HepG2 (cell line): ENCODE results near the gene SMARCB1. TPM values are rescaled to one million over a fixed set of nuclear protein-coding genes. Genes with fewer than 3 reads are reported as not detected.

Experiments used
- ATAC-seq: fragments of 200-7000 bp; cut with Tn5 transposase; 3 replicates; pipeline ENCODE4 v1.9.1; 2020; ENCODE audit warnings: mild to moderate bottlenecking, moderate library complexity
- BruUV-seq: library from RNA; stranded (reverse); fragments of 400-500 nt; replicated peaks from 2 replicates; lab custom pipeline; 2021; lab: Mats Ljungman, UMichigan
- CTCF ChIA-PET: fragments of 300-600 bp; formaldehyde crosslinking; extraction: SDS; loops from one replicate; lab custom pipeline; 2021; ENCODE audit warnings: low total read pairs, inconsistent platforms, low intra/inter-chr PET ratio; lab: Yijun Ruan, JAX
- POLR2A ChIA-PET: fragments of 350-600 bp; sonication (Branson Sonifier 250); formaldehyde crosslinking; loops from one replicate; lab custom pipeline; 2020; ENCODE audit warnings: antibody characterized with exemption, inconsistent platforms; lab: Yijun Ruan, JAX
- DNase-seq: peaks from one replicate; pipeline ENCODE4 v3.0.0-alpha.2; 2015; ENCODE audit warnings: low spot score
- FAIRE-seq: peaks from 3 replicates; lab custom pipeline; 2011; peaks lifted over from hg19 to GRCh38; lab: Jason Lieb, UNC
- H2AFZ ChIP-seq: one replicate; pipeline ENCODE4 v1.6.1; 2011; ENCODE audit warnings: low read length, inconsistent platforms
- H3K27ac ChIP-seq: fragments of 300-600 bp; 3 replicates; pipeline ENCODE4 v1.8.0; 2011; ENCODE audit warnings: mixed run types, mild to moderate bottlenecking, mixed read lengths, low read length, inconsistent platforms; ENCODE audit not compliant: insufficient read depth; ENCODE audit errors: extremely low read length
- H3K27me3 ChIP-seq, 2 experiments: fragments of 200-600 bp in 1 of 2; 2 replicates in 1 of 2; 3 replicates in 1 of 2; pipeline versions ENCODE4 v1.6.0 to v1.8.0; 2011; ENCODE audit warnings: low read length in 2 of 2, mild to moderate bottlenecking in 2 of 2, moderate library complexity in 2 of 2, inconsistent platforms in 1 of 2; ENCODE audit not compliant: insufficient read depth in 2 of 2, control insufficient read depth in 1 of 2
- H3K36me3 ChIP-seq, 2 experiments: fragments of 200-600 bp in 1 of 2; replicated peaks in 1 of 2; 2 replicates in 1 of 2; 3 replicates in 1 of 2; pipeline versions ENCODE4 v1.5.1 to v1.8.0; 2011; ENCODE audit warnings: low read length in 2 of 2, inconsistent platforms in 1 of 2; ENCODE audit not compliant: insufficient read depth in 2 of 2, control insufficient read depth in 1 of 2
- H3K4me1 ChIP-seq: 2 replicates; pipeline ENCODE4 v1.5.1; 2012; ENCODE audit warnings: low read length, inconsistent platforms; ENCODE audit not compliant: insufficient read depth
- H3K4me2 ChIP-seq: 2 replicates; pipeline ENCODE4 v1.6.0; 2011; ENCODE audit warnings: low read depth, low read length, inconsistent platforms
- H3K4me3 ChIP-seq, 3 experiments: fragments of 200-600 bp in 1 of 3; sonication (generic), shearing (Covaris generic) in 1 of 3; replicated peaks in 1 of 3; 2 replicates each; pipeline ENCODE4 v1.5.1; 2011 to 2016; ENCODE audit warnings: low read length in 3 of 3, inconsistent platforms in 2 of 3, low read depth in 2 of 3, mild to moderate bottlenecking in 2 of 3, control low read depth in 1 of 3, mixed read lengths in 1 of 3; ENCODE audit not compliant: insufficient read depth in 1 of 3
- H3K79me2 ChIP-seq: one replicate; pipeline ENCODE4 v1.6.1; 2011; ENCODE audit warnings: low read length, inconsistent platforms; ENCODE audit not compliant: insufficient read depth
- H3K9ac ChIP-seq: 2 replicates; pipeline ENCODE4 v1.6.0; 2011; ENCODE audit warnings: mild to moderate bottlenecking, low read depth, low read length, inconsistent platforms; ENCODE audit not compliant: insufficient read depth
- H3K9me3 ChIP-seq: 2 replicates; pipeline ENCODE4 v1.5.1; 2012; ENCODE audit warnings: mild to moderate bottlenecking, low read length
- H4K20me1 ChIP-seq: 2 replicates; pipeline ENCODE4 v1.6.0; 2011; ENCODE audit warnings: inconsistent platforms, mild to moderate bottlenecking, low read length, moderate library complexity; ENCODE audit not compliant: insufficient read depth
- BRD4 ChIP-seq: sonication (generic); formaldehyde crosslinking; IDR thresholded peaks from 2 replicates; pipeline ENCODE4 v1.4.0; 2020; ENCODE audit warnings: missing genetic modification reagents
- IKZF1 ChIP-seq: fragments of 450-650 bp; IDR thresholded peaks from 2 replicates; pipeline ENCODE4 v1.7.1; 2016
- PREB ChIP-seq: sonication (generic); formaldehyde crosslinking; IDR thresholded peaks from 2 replicates; pipeline ENCODE4 v1.4.0; 2020; ENCODE audit warnings: missing genetic modification reagents
- SAP130 ChIP-seq: IDR thresholded peaks from 2 replicates; pipeline ENCODE4 v1.6.1; 2016; ENCODE audit warnings: low read depth
- SIX1 ChIP-seq: sonication (generic); formaldehyde crosslinking; IDR thresholded peaks from 2 replicates; pipeline ENCODE4 v1.4.0; 2020; ENCODE audit warnings: missing genetic modification reagents, borderline replicate concordance
- ZBTB1 ChIP-seq: sonication (generic); formaldehyde crosslinking; IDR thresholded peaks from 2 replicates; pipeline ENCODE4 v1.4.0; 2020; ENCODE audit warnings: missing genetic modification reagents, borderline replicate concordance
- ZNF256 ChIP-seq: sonication (generic); formaldehyde crosslinking; conservative IDR thresholded peaks from 2 replicates; pipeline ENCODE4 v1.4.0; 2020; ENCODE audit warnings: missing genetic modification reagents
- ZNF75D ChIP-seq: sonication (generic); formaldehyde crosslinking; IDR thresholded peaks from 2 replicates; pipeline ENCODE4 v1.8.1; 2023; ENCODE audit warnings: missing genetic modification reagents, mild to moderate bottlenecking, borderline replicate concordance
- WGBS: methylation state at CpG from one replicate; pipeline ENCODE4 v1.1.6; 2017; ENCODE audit warnings: low lambda C conversion rate; 5-methylcytosine and 5-hydroxymethylcytosine counted together
- in situ Hi-C: cut with HindIII; loops from 2 replicates; pipeline ENCODE4 v1.10.0; 2017; ENCODE audit warnings: low pct_unique_long_range_greater_than_20kb; ENCODE audit not compliant: extremely low pct_ligation_motif_present
- intact Hi-C: fragments of 100-400 bp; cut with micrococcal nuclease; formaldehyde crosslinking; loops from one replicate; pipeline ENCODE4 v1.10.0; 2022; ENCODE audit not compliant: unreplicated experiment
- polyA plus RNA-seq, 8 experiments: library from polyadenylated mRNA; depleted of rRNA in 3 of 8; stranded (reverse) in 7 of 8; unstranded in 1 of 8; fragments of >200 nt; fragmentation: Illumina TruSeq in 4 of 8; extraction: Trizol in 4 of 8; gene quantifications; 2 replicates each; pipeline versions ENCODE4 v1.2.1 to v1.2.3, GENCODE V29; 2011 to 2016; ENCODE audit warnings: low read depth in 4 of 8, missing spikeins in 1 of 8, mixed read lengths in 1 of 8; ENCODE audit not compliant: insufficient read depth in 1 of 8
- total RNA-seq, 5 experiments: library from RNA; depleted of rRNA; stranded (reverse); fragments of >200 nt; fragmentation: Illumina TruSeq; extraction: Trizol; gene quantifications; 2 replicates each; pipeline ENCODE4 v1.2.3, GENCODE V29; 2016; ENCODE audit warnings: low read depth in 1 of 5
- TF ChIP-seq, protein P1 (sequence below): IDR thresholded peaks from 2 replicates; pipeline ENCODE4 v1.4.0; 2020; ENCODE audit warnings: mild to moderate bottlenecking, missing genetic modification reagents
- TF ChIP-seq, protein P2 (sequence below): sonication (generic); formaldehyde crosslinking; IDR thresholded peaks from 2 replicates; pipeline ENCODE4 v1.9.0; 2021; ENCODE audit warnings: missing genetic modification reagents, borderline replicate concordance
- TF ChIP-seq, protein P3 (sequence below): sonication (generic); formaldehyde crosslinking; IDR thresholded peaks from 2 replicates; pipeline ENCODE4 v1.4.0; 2020; ENCODE audit warnings: missing genetic modification reagents, mild to moderate bottlenecking, borderline replicate concordance

Gene SMARCB1
- total and polyA plus RNA-seq, 2 of the 13 experiments (the other 11 are each of a cell fraction or from before 2014, with no cell fraction given), result 74.0 to 166 TPM

- TF ChIP-seq IKZF1 (no peak), ZBTB1 (CRISPR knock-in tag) (no peak), SIX1 (peak; percentile 48; the same call in 1 of the 2 replicates), ZNF75D (CRISPR knock-in tag) (no peak), ZNF256 (CRISPR knock-in tag) (no peak)
- TF ChIP-seq, protein P1, sequence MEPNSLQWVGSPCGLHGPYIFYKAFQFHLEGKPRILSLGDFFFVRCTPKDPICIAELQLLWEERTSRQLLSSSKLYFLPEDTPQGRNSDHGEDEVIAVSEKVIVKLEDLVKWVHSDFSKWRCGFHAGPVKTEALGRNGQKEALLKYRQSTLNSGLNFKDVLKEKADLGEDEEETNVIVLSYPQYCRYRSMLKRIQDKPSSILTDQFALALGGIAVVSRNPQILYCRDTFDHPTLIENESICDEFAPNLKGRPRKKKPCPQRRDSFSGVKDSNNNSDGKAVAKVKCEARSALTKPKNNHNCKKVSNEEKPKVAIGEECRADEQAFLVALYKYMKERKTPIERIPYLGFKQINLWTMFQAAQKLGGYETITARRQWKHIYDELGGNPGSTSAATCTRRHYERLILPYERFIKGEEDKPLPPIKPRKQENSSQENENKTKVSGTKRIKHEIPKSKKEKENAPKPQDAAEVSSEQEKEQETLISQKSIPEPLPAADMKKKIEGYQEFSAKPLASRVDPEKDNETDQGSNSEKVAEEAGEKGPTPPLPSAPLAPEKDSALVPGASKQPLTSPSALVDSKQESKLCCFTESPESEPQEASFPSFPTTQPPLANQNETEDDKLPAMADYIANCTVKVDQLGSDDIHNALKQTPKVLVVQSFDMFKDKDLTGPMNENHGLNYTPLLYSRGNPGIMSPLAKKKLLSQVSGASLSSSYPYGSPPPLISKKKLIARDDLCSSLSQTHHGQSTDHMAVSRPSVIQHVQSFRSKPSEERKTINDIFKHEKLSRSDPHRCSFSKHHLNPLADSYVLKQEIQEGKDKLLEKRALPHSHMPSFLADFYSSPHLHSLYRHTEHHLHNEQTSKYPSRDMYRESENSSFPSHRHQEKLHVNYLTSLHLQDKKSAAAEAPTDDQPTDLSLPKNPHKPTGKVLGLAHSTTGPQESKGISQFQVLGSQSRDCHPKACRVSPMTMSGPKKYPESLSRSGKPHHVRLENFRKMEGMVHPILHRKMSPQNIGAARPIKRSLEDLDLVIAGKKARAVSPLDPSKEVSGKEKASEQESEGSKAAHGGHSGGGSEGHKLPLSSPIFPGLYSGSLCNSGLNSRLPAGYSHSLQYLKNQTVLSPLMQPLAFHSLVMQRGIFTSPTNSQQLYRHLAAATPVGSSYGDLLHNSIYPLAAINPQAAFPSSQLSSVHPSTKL (CRISPR knock-in tag), result no peak
- TF ChIP-seq, all 625 proteins: peak for 4
Observed at GRCh38 chr22:23789121-23789520, 2.4 kb downstream of the SMARCB1 start (continued).

DNA sequence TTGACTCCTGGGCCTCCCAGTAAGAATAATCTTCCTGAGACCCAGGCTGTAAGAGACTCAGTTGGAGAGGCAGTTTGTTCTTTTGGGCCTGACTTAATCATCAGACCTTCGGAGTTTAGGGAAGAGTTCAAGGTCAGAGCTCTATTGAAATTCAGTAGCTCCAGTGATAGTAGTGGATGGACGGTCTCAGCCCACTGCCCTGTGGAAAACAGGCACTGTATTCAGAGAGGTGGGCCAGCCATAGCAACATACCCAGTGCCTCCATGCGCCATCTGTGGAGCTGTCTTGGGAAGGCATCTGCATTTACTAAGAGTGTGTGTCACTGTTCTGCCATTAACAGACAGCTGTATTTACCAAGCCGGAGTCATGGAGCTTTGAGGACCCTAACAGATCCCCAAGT is 2.9 kb downstream of the SMARCB1 start:
- BruUV-seq, result no TSS peak
- Histone ChIP-seq H3K27me3 (no peaks in the 10 kb centered on the region), H3K4me1 (peaks cover 45% of the 10 kb centered on the region), H3K4me3 (no peak overlapping the region), H3K36me3 (peaks cover 12 to 30% of the 10 kb centered on the region in 2 experiments), H4K20me1 (peaks cover 23% of the 10 kb centered on the region), H3K9ac (peak overlapping the region; percentile 34; the same call in 1 of the 2 replicates), H3K4me2 (peak overlapping the region; percentile 99), H3K27ac (peak overlapping the region; percentile 52), H2AFZ (no peak overlapping the region), H3K9me3 (no peaks in the 10 kb centered on the region), H3K79me2 (peaks cover 54% of the 10 kb centered on the region)
- peak; percentile 71 for DNase-seq
- CTCF ChIA-PET, result interaction anchor here (0.8 to 1.8 kb wide), 2 partner anchors 19 to 22 kb away, joined by 7 to 18 read pairs; partner anchors contain the start of gene CHCHD10
- ATAC-seq, result peak; percentile 85
- in situ Hi-C loops, result no loop called here
- POLR2A ChIA-PET, result interaction anchor here (0.6 to 7.1 kb wide), 12 partner anchors 8 to 99 kb away, joined by 3 to 201 read pairs (median 4); partner anchors contain the start of genes CHCHD10, MMP11, SLC2A11 and ZNF70
- WGBS, result 23% methylated on average over 4 of the region's 4 CpGs
- intact Hi-C loops, result loop anchor here (1.0 to 5.0 kb wide), 2 partner anchors 21 to 68 kb away; partner anchors contain the start of gene SLC2A11
- FAIRE-seq, result peak; percentile 65
- TF ChIP-seq BRD4 (CRISPR knock-in tag) (no peak), SAP130 (CRISPR knock-in tag) (peak; percentile 75), PREB (CRISPR knock-in tag) (no peak)
- TF ChIP-seq, protein P2, sequence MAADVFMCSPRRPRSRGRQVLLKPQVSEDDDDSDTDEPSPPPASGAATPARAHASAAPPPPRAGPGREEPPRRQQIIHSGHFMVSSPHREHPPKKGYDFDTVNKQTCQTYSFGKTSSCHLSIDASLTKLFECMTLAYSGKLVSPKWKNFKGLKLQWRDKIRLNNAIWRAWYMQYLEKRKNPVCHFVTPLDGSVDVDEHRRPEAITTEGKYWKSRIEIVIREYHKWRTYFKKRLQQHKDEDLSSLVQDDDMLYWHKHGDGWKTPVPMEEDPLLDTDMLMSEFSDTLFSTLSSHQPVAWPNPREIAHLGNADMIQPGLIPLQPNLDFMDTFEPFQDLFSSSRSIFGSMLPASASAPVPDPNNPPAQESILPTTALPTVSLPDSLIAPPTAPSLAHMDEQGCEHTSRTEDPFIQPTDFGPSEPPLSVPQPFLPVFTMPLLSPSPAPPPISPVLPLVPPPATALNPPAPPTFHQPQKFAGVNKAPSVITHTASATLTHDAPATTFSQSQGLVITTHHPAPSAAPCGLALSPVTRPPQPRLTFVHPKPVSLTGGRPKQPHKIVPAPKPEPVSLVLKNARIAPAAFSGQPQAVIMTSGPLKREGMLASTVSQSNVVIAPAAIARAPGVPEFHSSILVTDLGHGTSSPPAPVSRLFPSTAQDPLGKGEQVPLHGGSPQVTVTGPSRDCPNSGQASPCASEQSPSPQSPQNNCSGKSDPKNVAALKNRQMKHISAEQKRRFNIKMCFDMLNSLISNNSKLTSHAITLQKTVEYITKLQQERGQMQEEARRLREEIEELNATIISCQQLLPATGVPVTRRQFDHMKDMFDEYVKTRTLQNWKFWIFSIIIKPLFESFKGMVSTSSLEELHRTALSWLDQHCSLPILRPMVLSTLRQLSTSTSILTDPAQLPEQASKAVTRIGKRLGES, result no peak
- TF ChIP-seq, protein P3, sequence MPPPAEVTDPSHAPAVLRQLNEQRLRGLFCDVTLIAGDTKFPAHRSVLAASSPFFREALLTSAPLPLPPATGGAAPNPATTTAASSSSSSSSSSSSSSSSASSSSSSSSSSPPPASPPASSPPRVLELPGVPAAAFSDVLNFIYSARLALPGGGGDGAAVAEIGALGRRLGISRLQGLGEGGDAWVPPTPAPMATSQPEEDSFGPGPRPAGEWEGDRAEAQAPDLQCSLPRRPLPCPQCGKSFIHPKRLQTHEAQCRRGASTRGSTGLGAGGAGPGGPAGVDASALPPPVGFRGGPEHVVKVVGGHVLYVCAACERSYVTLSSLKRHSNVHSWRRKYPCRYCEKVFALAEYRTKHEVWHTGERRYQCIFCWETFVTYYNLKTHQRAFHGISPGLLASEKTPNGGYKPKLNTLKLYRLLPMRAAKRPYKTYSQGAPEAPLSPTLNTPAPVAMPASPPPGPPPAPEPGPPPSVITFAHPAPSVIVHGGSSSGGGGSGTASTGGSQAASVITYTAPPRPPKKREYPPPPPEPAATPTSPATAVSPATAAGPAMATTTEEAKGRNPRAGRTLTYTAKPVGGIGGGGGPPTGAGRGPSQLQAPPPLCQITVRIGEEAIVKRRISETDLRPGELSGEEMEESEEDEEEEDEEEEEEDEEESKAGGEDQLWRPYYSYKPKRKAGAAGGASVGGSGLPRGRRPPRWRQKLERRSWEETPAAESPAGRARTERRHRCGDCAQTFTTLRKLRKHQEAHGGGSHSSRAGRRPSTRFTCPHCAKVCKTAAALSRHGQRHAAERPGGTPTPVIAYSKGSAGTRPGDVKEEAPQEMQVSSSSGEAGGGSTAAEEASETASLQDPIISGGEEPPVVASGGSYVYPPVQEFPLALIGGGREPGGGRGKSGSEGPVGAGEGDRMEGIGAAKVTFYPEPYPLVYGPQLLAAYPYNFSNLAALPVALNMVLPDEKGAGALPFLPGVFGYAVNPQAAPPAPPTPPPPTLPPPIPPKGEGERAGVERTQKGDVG (CRISPR knock-in tag), result no peak
